ENCODE results near the gene ABCC2.

The ABCC2 gene

DNA sequence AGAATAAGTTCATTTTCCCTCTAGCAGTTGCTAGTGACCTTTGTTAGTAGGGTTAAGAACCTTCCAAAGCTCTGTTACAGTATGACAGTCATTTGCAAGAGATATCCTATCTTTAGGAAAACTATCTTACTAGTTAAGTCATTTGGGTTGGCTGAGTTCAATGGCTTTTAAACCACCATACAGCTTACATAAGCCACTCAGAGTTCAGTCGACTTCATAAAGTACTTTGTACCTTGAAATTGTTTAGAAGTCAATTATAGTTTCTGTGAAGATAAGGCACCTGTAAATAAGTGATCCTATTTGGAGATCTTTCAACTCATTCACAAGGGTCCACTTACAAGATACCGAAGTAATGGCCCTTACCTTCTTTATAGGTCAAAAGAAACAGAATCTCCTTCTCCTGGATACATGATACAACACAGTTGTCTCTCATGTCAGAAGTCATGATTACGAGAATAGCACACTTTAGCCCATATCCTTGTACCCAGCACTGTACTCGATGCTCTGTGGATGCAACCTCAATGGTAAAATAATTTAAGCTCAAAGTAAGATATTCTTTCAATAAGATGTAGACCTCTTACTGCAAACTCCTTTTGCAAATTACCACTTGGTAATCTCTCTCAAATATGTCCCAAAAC, 11.9 kb upstream of the ABCC2 start:
- TF ChIP-seq, protein P1, sequence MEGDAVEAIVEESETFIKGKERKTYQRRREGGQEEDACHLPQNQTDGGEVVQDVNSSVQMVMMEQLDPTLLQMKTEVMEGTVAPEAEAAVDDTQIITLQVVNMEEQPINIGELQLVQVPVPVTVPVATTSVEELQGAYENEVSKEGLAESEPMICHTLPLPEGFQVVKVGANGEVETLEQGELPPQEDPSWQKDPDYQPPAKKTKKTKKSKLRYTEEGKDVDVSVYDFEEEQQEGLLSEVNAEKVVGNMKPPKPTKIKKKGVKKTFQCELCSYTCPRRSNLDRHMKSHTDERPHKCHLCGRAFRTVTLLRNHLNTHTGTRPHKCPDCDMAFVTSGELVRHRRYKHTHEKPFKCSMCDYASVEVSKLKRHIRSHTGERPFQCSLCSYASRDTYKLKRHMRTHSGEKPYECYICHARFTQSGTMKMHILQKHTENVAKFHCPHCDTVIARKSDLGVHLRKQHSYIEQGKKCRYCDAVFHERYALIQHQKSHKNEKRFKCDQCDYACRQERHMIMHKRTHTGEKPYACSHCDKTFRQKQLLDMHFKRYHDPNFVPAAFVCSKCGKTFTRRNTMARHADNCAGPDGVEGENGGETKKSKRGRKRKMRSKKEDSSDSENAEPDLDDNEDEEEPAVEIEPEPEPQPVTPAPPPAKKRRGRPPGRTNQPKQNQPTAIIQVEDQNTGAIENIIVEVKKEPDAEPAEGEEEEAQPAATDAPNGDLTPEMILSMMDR (IDR thresholded peaks at IDR 0.05; ENCODE audit: control insufficient read depth, extremely low read depth, insufficient read depth), result no peak
- H3K4me3 ChIP-seq (ENCODE audit: low read depth, low read length), result no peak overlapping the region

DNA sequence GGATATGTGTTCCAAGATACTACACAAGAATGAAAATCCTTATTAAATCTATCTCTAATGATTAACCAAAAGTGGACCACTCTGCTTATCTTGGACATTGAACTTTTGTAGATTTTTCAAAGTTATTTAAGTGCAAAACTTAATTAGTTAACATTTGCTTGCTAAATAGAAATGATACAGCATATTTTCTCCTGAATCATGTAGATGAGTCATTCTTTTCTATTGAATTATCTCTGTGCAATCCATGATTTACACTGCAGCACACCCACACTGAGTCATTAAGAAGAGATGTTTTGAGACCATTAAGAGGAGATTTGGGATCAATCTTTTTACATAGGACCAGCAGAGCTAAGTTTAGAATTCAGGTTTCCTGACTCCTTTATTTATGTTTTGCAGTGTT, 6.6 kb upstream of the ABCC2 start:
- H3K4me3 ChIP-seq (ENCODE audit: low read depth, low read length), result no peak overlapping the region
- no peak for DNase-seq (ENCODE audit: low read depth)
- TF ChIP-seq, protein P1 (IDR thresholded peaks at IDR 0.05; ENCODE audit: control insufficient read depth, extremely low read depth, insufficient read depth), result no peak

More for the DNA sequence above, 11.9 kb upstream of the ABCC2 start:
- DNase-seq (ENCODE audit: low read depth), result no peak

DNA sequence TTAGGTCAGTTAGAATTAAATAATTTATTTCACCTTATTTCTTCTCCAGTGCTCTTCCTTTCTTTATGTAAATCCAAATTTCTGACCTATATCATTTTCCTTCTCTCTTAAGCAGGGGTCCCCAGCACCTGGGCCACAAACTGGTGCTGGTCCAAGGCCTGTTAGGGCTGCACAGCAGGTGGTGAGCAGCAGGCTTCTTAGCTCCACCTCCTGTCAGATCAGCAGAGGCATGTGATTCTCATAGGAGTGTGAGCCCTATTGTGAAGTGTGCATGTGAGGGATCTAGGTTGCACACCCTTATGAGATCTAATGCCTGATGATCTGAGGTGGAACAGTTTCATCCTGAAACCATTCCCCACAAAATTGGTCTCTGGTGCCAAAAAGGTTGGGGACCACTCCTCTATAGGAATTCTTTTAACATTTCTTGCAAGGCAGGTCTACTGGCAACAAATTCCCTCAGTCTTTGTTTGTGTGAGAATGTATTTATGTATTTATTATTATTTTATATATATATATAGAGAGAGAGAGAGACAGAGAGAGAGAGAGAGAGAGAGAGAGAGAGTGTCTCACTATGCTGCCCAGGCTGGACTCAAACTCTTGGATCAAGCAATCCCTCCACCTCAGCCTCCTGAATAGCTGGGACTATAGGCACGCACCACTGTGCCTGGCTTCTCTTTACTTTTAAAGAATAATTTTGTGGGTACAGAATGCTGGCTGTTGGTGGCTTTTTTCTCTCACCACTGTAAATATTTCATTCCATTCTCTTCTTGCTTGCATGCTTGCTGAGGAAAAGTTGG, 4.3 kb upstream of the ABCC2 start:
- TF ChIP-seq, protein P1 (IDR thresholded peaks at IDR 0.05; ENCODE audit: control insufficient read depth, extremely low read depth, insufficient read depth), result no peak
- DNase-seq (ENCODE audit: low read depth), result no peak
- no peak overlapping the region for H3K4me3 ChIP-seq (ENCODE audit: low read depth, low read length)

DNA sequence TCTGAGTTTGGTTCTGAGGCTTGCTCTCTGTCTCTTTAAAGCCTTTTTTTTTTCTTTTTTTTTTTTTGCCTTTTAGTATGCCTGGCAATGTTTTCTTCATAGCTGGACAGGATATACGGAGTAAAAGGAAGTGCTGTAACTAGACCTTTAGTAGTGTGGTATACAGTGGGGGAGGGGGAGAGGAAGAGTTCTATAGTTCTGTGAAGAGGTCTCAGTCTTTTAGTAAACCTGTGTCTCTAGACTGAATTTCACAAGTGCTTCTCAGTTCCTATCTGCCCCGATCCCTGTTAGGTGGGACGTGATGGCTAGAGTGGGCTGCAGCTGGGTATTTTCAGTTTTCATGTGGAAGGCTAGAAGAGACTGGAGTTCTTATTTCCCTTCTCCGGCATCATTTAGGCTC, 3.1 kb upstream of the ABCC2 start:
- no peak for DNase-seq (ENCODE audit: low read depth)
- no peak overlapping the region for H3K4me3 ChIP-seq (ENCODE audit: low read depth, low read length)
- TF ChIP-seq, protein P1 (IDR thresholded peaks at IDR 0.05; ENCODE audit: control insufficient read depth, extremely low read depth, insufficient read depth), result no peak

DNA sequence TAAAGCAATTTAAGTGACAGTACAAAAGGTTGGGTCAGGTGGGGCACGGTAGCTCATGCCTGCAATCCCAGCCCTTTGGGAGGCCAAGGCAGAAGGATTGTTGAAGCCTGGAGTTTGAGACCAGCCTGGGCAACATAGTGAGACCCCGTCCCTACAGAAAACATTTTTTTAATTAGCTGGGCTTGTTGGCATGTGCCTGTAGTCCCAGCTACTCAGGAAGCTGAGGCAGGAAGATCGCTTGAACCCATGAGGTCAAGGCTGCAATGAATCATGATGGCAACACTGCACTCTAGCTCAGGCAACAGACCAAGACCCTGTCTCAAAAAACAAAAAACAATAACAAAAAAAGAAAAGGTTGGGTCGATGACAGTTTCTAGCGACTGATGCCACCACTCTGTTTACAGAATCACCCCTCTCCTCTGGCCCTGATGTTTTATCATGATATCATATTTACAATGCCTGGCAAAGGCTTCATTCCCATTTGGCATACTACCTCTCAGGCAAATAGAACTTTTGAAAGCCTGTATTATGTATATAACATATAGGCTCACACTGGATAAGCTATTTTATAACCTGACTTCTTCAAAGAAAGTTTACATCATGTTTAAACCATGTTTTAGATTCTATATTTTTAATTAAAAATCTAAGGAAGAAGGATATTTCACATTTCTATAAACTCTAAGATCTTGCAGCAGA, 558 bp upstream of the ABCC2 start:
- TF ChIP-seq, protein P1 (IDR thresholded peaks at IDR 0.05; ENCODE audit: control insufficient read depth, extremely low read depth, insufficient read depth), result no peak
- DNase-seq (ENCODE audit: low read depth), result no peak
- H3K4me3 ChIP-seq (ENCODE audit: low read depth, low read length), result no peak overlapping the region

DNA sequence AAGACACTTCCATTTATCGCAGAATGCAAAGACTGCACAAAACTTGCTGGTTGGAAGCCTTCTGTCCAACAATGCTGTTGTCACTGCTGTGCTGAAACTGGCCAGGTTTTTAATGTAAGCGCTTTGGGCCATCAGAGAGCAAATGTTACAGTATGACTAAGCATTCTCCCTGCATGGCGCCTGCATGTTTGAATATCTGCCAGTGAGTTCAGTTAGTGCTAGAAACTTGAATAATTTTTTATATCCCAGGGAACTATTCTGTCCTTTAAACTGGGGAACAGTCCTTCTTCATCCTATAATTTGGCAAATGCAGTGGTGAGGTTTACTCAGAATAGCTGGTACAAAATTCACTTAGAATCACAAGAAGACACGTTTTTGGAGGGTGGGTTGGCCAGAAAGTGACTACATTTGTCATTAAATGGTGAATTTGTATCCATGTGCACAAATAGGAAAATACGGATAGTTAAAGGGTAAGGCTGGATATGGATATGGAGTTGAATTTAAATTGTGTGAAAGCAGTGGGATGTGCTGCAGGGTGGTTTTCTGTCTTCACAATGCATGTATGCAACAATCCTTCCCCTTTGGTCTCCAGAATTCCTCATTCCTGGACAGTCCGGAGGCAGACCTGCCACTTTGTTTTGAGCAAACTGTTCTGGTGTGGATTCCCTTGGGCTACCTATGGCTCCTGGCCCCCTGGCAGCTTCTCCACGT, 1.7 kb downstream of the ABCC2 start:
- TF ChIP-seq, protein P1 (IDR thresholded peaks at IDR 0.05; ENCODE audit: control insufficient read depth, extremely low read depth, insufficient read depth), result no peak
- no peak for DNase-seq (ENCODE audit: low read depth)
- H3K4me3 ChIP-seq (ENCODE audit: low read depth, low read length), result no peak overlapping the region
